Measurements from ENCODE around the gene FLII. TPM values are rescaled to one million over a fixed set of nuclear protein-coding genes. Genes with fewer than 3 reads are reported as not detected.

The FLII gene
- polyA plus RNA-seq, 1 of the 3 experiments (the other 2 are of a cell fraction): 244 TPM

DNA sequence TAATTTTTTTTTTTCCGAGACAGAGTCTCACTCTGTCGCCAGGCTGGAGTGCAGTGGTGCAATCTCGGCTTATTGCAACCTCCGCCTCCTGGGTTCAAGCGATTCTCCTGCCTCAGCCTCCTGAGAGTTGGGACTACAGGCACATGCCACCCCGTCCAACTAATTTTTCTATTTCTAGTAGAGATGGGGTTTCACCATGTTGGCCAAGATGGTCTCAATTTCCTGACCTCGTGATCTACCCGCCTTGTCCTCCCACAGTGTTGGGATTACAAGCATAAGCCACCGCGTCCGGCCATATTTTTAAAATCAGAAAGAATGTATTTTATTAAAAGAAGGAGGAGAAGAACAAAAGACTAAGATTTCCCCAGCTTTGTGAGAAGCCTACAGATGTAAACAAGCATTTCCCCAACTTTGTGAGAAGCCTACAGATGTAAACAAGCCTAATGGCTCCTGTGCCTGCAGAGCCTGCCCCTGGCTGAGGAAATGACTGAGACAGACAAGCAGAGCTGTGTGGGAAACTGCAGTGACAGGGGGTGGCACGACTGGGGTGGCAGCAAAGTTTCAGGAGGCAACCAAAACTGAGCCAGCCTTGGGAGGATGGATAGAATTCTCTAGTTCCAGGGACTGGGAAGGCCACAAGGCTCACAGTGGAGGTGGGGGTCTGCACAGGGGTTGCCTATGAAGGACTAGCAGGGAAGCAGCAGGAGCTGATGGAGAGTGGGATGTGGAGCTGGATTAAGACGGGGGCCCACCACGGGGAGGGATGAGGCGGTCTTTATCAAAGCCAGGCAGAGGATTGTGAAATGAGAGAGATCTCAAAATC lies 33.4 kb upstream of the FLII start:
- no peaks in the 10 kb centered on the region for H3K27me3 ChIP-seq (ENCODE audit: insufficient read depth)
- H3K4me3 ChIP-seq (ENCODE audit: low read depth in 2 of 2, low read length in 1 of 2): no peak overlapping the region
- ChIA-PET POLR2A (no interaction called here), CTCF (interaction anchor here (0.7 kb wide), 2 partner anchors 15 to 22 kb away, joined by 3 read pairs; no protein-coding TSS in a partner anchor)
- no peak overlapping the region for H3K27ac ChIP-seq (ENCODE audit: low read depth in 2 of 2, low read length in 1 of 2)
- no peak overlapping the region for H3K9ac ChIP-seq
- H3K4me1 ChIP-seq (ENCODE audit: control insufficient read depth in 1 of 2, insufficient read depth in 2 of 2, low read depth in 1 of 2, low read length in 1 of 2): no peaks in the 10 kb centered on the region
- no peak for TF ChIP-seq RFX5 (IDR thresholded peaks at IDR 0.05; ENCODE audit: low read length)
- TF ChIP-seq, protein P1, sequence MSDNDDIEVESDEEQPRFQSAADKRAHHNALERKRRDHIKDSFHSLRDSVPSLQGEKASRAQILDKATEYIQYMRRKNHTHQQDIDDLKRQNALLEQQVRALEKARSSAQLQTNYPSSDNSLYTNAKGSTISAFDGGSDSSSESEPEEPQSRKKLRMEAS (IDR thresholded peaks at IDR 0.05; ENCODE audit: low read depth): no peak
- no peak for TF ChIP-seq POLR2AphosphoS5 (IDR thresholded peaks at IDR 0.05; ENCODE audit: low read depth, low read length)
- TF ChIP-seq, protein P2, sequence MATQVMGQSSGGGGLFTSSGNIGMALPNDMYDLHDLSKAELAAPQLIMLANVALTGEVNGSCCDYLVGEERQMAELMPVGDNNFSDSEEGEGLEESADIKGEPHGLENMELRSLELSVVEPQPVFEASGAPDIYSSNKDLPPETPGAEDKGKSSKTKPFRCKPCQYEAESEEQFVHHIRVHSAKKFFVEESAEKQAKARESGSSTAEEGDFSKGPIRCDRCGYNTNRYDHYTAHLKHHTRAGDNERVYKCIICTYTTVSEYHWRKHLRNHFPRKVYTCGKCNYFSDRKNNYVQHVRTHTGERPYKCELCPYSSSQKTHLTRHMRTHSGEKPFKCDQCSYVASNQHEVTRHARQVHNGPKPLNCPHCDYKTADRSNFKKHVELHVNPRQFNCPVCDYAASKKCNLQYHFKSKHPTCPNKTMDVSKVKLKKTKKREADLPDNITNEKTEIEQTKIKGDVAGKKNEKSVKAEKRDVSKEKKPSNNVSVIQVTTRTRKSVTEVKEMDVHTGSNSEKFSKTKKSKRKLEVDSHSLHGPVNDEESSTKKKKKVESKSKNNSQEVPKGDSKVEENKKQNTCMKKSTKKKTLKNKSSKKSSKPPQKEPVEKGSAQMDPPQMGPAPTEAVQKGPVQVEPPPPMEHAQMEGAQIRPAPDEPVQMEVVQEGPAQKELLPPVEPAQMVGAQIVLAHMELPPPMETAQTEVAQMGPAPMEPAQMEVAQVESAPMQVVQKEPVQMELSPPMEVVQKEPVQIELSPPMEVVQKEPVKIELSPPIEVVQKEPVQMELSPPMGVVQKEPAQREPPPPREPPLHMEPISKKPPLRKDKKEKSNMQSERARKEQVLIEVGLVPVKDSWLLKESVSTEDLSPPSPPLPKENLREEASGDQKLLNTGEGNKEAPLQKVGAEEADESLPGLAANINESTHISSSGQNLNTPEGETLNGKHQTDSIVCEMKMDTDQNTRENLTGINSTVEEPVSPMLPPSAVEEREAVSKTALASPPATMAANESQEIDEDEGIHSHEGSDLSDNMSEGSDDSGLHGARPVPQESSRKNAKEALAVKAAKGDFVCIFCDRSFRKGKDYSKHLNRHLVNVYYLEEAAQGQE (IDR thresholded peaks at IDR 0.05; ENCODE audit: low read depth, low read length): no peak
- no peaks in the 10 kb centered on the region for H3K79me2 ChIP-seq (ENCODE audit: insufficient read depth)
- WGBS (ENCODE audit: low lambda C conversion rate): 94% methylated on average over 15 of the region's 15 CpGs
- H3K9me2 ChIP-seq: no peaks in the 10 kb centered on the region
- H3F3A ChIP-seq (replicated peaks; ENCODE audit: insufficient read depth): no peaks in the 10 kb centered on the region
- peaks cover 22 to 47% of the 10 kb centered on the region in 2 experiments for H3K36me3 ChIP-seq (replicated peaks in 1 of 2; ENCODE audit: control insufficient read depth in 1 of 2, insufficient read depth in 2 of 2, low read length in 1 of 2)
- H3K9me3 ChIP-seq: no peaks in the 10 kb centered on the region
- no peak for DNase-seq
- no peak overlapping the region for H2AFZ ChIP-seq (ENCODE audit: low read depth)
- H3K4me2 ChIP-seq: no peak overlapping the region
- no peaks in the 10 kb centered on the region for H4K20me1 ChIP-seq (ENCODE audit: insufficient read depth)

DNA sequence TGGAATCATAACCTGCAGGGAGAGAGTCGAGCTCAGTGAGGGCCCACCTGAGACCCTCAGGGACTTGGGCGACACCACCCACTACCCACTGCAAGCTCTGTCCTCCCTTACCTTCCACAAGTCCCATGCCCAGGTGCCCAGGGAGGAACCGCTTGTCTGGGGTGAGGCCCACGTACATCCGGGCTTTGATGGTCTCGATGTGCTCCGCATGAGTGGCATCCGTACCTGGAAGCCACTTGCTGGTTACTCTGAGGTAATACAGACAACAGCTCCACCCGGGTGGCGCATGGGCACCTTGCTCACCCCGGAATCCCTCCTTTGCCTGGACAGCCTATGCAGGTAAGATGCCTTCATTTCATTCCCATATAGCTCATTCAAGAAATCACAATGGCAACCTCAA lies 26.8 kb upstream of the FLII start:
- no peaks in the 10 kb centered on the region for H3F3A ChIP-seq (replicated peaks; ENCODE audit: insufficient read depth)
- CTCF ChIA-PET: interaction anchor here (0.9 kb wide), 1 partner anchor 35 kb away, joined by 3 read pairs; no protein-coding TSS in a partner anchor
- no peaks in the 10 kb centered on the region for H3K79me2 ChIP-seq (ENCODE audit: insufficient read depth)
- no peaks in the 10 kb centered on the region for H3K9me2 ChIP-seq
- POLR2A ChIA-PET: no interaction called here
- WGBS (ENCODE audit: low lambda C conversion rate): 93% methylated on average over 10 of the region's 11 CpGs
- no peak for DNase-seq
- H3K4me3 ChIP-seq (ENCODE audit: low read depth in 2 of 2, low read length in 1 of 2): no peak overlapping the region
- H3K27me3 ChIP-seq (ENCODE audit: insufficient read depth): no peaks in the 10 kb centered on the region
- peaks cover 53 to 55% of the 10 kb centered on the region in 2 experiments for H3K36me3 ChIP-seq (replicated peaks in 1 of 2; ENCODE audit: control insufficient read depth in 1 of 2, insufficient read depth in 2 of 2, low read length in 1 of 2)
- H3K9ac ChIP-seq: no peak overlapping the region
- no peaks in the 10 kb centered on the region for H3K4me1 ChIP-seq (ENCODE audit: control insufficient read depth in 1 of 2, insufficient read depth in 2 of 2, low read depth in 1 of 2, low read length in 1 of 2)
- TF ChIP-seq RAD21 (IDR thresholded peaks at IDR 0.05; ENCODE audit: low read length) (no peak), TCF12 (IDR thresholded peaks at IDR 0.05) (no peak), RXRA (IDR thresholded peaks at IDR 0.05; ENCODE audit: borderline replicate concordance, low read depth) (no peak), NFIC (IDR thresholded peaks at IDR 0.05; ENCODE audit: borderline replicate concordance) (no peak), TAF1 (IDR thresholded peaks at IDR 0.05; ENCODE audit: borderline replicate concordance, low read depth, low read length) (no peak), RCOR1 (IDR thresholded peaks at IDR 0.05; ENCODE audit: low read length) (no peak), ZBTB33 (IDR thresholded peaks at IDR 0.05; ENCODE audit: borderline replicate concordance, low read depth) (no peak), SIN3A (IDR thresholded peaks at IDR 0.05; ENCODE audit: borderline replicate concordance, low read depth, low read length) (no peak), USF2 (IDR thresholded peaks at IDR 0.05; ENCODE audit: borderline replicate concordance, low read depth, low read length) (no peak), POLR2AphosphoS5 (IDR thresholded peaks at IDR 0.05; ENCODE audit: low read depth, low read length) (no peak), TEAD4 (IDR thresholded peaks at IDR 0.05; ENCODE audit: borderline replicate concordance, insufficient read depth) (no peak), EP300 (IDR thresholded peaks at IDR 0.05; ENCODE audit: borderline replicate concordance in 1 of 2, low read depth in 1 of 2, low read length in 1 of 2) (no peak), EZH2phosphoT487 (IDR thresholded peaks at IDR 0.05; ENCODE audit: borderline replicate concordance, low read depth) (no peak), YY1 (IDR thresholded peaks at IDR 0.05; ENCODE audit: low read depth) (no peak), MEF2A (IDR thresholded peaks at IDR 0.05; ENCODE audit: borderline replicate concordance, low read depth) (no peak)
- TF ChIP-seq, protein P1 (IDR thresholded peaks at IDR 0.05; ENCODE audit: low read depth): no peak
- no peak overlapping the region for H2AFZ ChIP-seq (ENCODE audit: low read depth)
- no peaks in the 10 kb centered on the region for H3K9me3 ChIP-seq
- H4K20me1 ChIP-seq (ENCODE audit: insufficient read depth): no peaks in the 10 kb centered on the region
- H3K27ac ChIP-seq (ENCODE audit: low read depth in 2 of 2, low read length in 1 of 2): no peak overlapping the region
- H3K4me2 ChIP-seq: no peak overlapping the region

Measured in SK-N-SH (cell line).